Tibial artery (tissue), 4 donors: ENCODE data around the gene ZC3H12A.

Experiments
- DNase-seq, 2 donors: peaks; one replicate each; pipeline ENCODE4 v3.0.0-alpha.2; 2019
- H3K27ac ChIP-seq, 2 donors: fragments of 200-600 bp; sonication (generic) in 1 of 2; 1 replicate in 1 of 2; 2 replicates in 1 of 2; pipeline ENCODE4 v1.5.1; 2018 to 2019; ENCODE audit warnings: mild to moderate bottlenecking in 1 of 2
- H3K27me3 ChIP-seq, 2 donors: fragments of 200-600 bp; sonication (generic) in 1 of 2; one replicate each; pipeline versions ENCODE4 v1.5.1 to v1.6.0; 2016 to 2019
- H3K36me3 ChIP-seq, 3 donors: fragments of 200-600 bp; sonication (generic) in 2 of 3; one replicate each; pipeline ENCODE4 v1.5.1; 2016 to 2019; ENCODE audit warnings: mild to moderate bottlenecking in 2 of 3
- H3K4me1 ChIP-seq, 4 donors: fragments of 200-600 bp; sonication (generic) in 2 of 4; 1 replicate in 3 of 4; 2 replicates in 1 of 4; pipeline ENCODE4 v1.5.1; 2016 to 2019
- H3K4me3 ChIP-seq, 2 donors: fragments of 200-600 bp; sonication (generic) in 1 of 2; 1 replicate in 1 of 2; 2 replicates in 1 of 2; pipeline ENCODE4 v1.5.1; 2018 to 2019; ENCODE audit warnings: mild to moderate bottlenecking in 2 of 2
- H3K9me3 ChIP-seq, 3 donors: fragments of 200-600 bp; sonication (generic) in 1 of 3; one replicate each; pipeline ENCODE4 v1.5.1; 2016 to 2019
- intact Hi-C: fragments of 100-400 bp; cut with DNase I; formaldehyde crosslinking; loops from one replicate; pipeline ENCODE4 v1.15.0; 2023; ENCODE audit warnings: low total_unique reads
- TF ChIP-seq, protein P1 (sequence below), 2 experiments: fragments of 200-600 bp in 1 of 2; fragments of 450-650 bp in 1 of 2; IDR thresholded peaks; one replicate each; pipeline ENCODE4 v1.5.1; 2017 to 2019; ENCODE audit warnings: antibody characterized with exemption in 2 of 2, mild to moderate bottlenecking in 1 of 2, moderate library complexity in 1 of 2

The ZC3H12A gene

GRCh38 chr1:37448185-37448584 lies 26.2 kb upstream of the ZC3H12A start:
- intact Hi-C loops, result no loop called here
- H3K4me1 ChIP-seq, result peaks cover 0 to 5% (median 0%) of the 10 kb centered on the region in 4 donors
- no peak for DNase-seq
- no peak overlapping the region for H3K4me3 ChIP-seq
- TF ChIP-seq, protein P1, sequence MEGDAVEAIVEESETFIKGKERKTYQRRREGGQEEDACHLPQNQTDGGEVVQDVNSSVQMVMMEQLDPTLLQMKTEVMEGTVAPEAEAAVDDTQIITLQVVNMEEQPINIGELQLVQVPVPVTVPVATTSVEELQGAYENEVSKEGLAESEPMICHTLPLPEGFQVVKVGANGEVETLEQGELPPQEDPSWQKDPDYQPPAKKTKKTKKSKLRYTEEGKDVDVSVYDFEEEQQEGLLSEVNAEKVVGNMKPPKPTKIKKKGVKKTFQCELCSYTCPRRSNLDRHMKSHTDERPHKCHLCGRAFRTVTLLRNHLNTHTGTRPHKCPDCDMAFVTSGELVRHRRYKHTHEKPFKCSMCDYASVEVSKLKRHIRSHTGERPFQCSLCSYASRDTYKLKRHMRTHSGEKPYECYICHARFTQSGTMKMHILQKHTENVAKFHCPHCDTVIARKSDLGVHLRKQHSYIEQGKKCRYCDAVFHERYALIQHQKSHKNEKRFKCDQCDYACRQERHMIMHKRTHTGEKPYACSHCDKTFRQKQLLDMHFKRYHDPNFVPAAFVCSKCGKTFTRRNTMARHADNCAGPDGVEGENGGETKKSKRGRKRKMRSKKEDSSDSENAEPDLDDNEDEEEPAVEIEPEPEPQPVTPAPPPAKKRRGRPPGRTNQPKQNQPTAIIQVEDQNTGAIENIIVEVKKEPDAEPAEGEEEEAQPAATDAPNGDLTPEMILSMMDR (IDR thresholded peaks at IDR 0.05), result no peak
- H3K27me3 ChIP-seq, result peaks cover 0 to 42% of the 10 kb centered on the region in 2 donors
- H3K9me3 ChIP-seq, result no peaks in the 10 kb centered on the region
- no peaks in the 10 kb centered on the region for H3K36me3 ChIP-seq
- no peak overlapping the region for H3K27ac ChIP-seq

- Histone ChIP-seq H3K27me3 (peaks cover 0 to 42% of the 10 kb centered on the region in 2 donors), H3K36me3 (no peaks in the 10 kb centered on the region), H3K9me3 (no peaks in the 10 kb centered on the region), H3K27ac (no peak overlapping the region), H3K4me1 (peaks cover 0 to 5% (median 0%) of the 10 kb centered on the region in 4 donors), H3K4me3 (no peak overlapping the region)
- DNase-seq, result no peak
- TF ChIP-seq, protein P1 (IDR thresholded peaks at IDR 0.05), result no peak
- intact Hi-C loops, result no loop called here
Measured at GRCh38 chr1:37448691-37449417, 25.5 kb upstream of the ZC3H12A start.

DNA sequence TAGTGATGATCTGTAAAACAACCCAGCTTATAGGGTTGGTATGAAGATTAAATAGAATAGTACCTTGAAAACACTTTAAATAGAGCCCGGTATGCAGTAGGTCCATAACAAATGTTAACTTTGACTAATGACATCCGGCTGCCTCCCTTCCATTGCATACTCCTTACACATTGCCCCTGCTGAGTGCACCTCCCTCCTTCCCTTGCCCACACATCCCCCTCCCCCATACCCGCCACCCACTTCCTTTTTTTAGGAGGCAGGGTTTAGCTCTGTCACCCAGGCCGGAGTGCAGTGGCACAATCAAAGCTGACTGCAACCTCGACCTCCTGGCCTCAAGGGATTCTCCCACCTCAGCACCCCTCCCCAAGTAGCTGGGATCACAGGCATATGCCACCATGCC lies 24.4 kb upstream of the ZC3H12A start:
- intact Hi-C loops, result loop anchor here (5.0 kb wide), 1 partner anchor 237 kb away; no protein-coding TSS in a partner anchor
- H3K4me3 ChIP-seq, result no peak overlapping the region

DNA sequence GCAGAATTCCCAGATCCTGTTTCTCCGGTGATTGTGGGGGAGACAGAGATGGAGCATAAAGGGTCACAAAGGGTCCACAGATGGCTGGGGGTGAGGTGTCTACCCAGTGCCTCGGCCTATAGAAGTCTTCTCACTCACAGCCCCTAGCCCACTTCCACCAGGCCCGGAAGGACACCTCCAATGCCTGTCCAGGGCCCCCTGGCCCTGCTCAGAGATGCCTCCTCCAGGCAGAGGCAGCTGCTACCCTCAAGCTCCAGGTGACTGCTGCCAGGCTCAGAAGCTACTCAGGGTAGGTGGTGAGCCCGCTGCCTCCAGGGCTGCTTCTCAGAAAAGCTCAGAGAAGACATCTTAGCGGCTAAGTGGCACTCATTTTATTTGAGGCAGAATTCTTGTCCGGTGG lies 22.0 kb upstream of the ZC3H12A start:
- no peak overlapping the region for H3K27ac ChIP-seq
- H3K4me3 ChIP-seq, result no peak overlapping the region
- H3K27me3 ChIP-seq, result peaks cover 0 to 41% of the 10 kb centered on the region in 2 donors
- TF ChIP-seq, protein P1 (IDR thresholded peaks at IDR 0.05), result no peak
- H3K36me3 ChIP-seq, result no peaks in the 10 kb centered on the region
- H3K9me3 ChIP-seq, result no peaks in the 10 kb centered on the region
- H3K4me1 ChIP-seq, result peaks cover 0 to 13% (median 4%) of the 10 kb centered on the region in 4 donors
- intact Hi-C loops, result loop anchor here (5.0 kb wide), 1 partner anchor 235 kb away; no protein-coding TSS in a partner anchor
- no peak for DNase-seq

More for the DNA sequence above, 24.4 kb upstream of the ZC3H12A start:
- Histone ChIP-seq H3K27ac (no peak overlapping the region), H3K9me3 (no peaks in the 10 kb centered on the region), H3K4me1 (peaks cover 0 to 9% (median 2%) of the 10 kb centered on the region in 4 donors), H3K27me3 (peaks cover 0 to 42% of the 10 kb centered on the region in 2 donors), H3K36me3 (no peaks in the 10 kb centered on the region)
- TF ChIP-seq, protein P1 (IDR thresholded peaks at IDR 0.05), result no peak
- DNase-seq, result no peak

DNA sequence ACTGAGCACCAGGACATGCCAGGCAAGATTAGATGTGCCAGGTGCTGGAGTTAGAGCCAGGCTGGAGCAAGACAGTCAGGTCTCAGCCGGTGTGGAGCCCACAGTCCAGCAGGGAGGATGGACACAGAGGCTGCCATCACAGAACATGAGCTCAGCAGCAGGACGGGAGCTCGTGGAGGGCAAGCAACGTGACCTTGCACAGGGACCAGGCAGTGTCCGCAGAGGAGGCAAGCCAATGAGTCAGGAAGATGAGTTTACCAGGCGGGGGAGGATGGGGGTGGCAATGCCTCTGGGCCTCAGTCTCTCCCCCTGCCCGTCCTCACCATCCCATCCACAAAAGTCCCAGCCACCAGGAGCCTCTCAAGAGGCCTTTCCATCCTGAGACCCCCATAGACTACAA lies 20.7 kb upstream of the ZC3H12A start:
- no peak for DNase-seq
- TF ChIP-seq, protein P1 (IDR thresholded peaks at IDR 0.05), result no peak
- Histone ChIP-seq H3K36me3 (no peaks in the 10 kb centered on the region), H3K4me3 (no peak overlapping the region), H3K4me1 (peaks cover 0 to 13% (median 4%) of the 10 kb centered on the region in 4 donors), H3K9me3 (no peaks in the 10 kb centered on the region), H3K27me3 (peaks cover 0 to 29% of the 10 kb centered on the region in 2 donors), H3K27ac (no peak overlapping the region)
- intact Hi-C loops, result loop anchor here (2.0 to 5.0 kb wide), 2 partner anchors 33 to 234 kb away; no protein-coding TSS in a partner anchor
